AG09309 (cell line): Measurements from ENCODE around the gene CCDC81.
A peak's percentile ranks its signal among the peaks of the same experiment; 100 is the strongest.
"Not testable (repeated sequence)": the region's sequence is repeated elsewhere in the genome, so short reads cannot be mapped to it uniquely, and the experiment has no call there.

ENCODE experiments used
- DNase-seq: peaks from one replicate; pipeline ENCODE4 v3.0.0-alpha.2; 2010; ENCODE audit warnings: low read depth
- H3K4me3 ChIP-seq: 2 replicates; pipeline ENCODE4 v1.5.1; 2011; ENCODE audit warnings: mild to moderate bottlenecking, low read depth, low read length, moderate library complexity; ENCODE audit not compliant: control insufficient read depth
- TF ChIP-seq, protein P1 (sequence below): IDR thresholded peaks from 2 replicates; pipeline ENCODE4 v1.5.1; 2011; ENCODE audit warnings: mild to moderate bottlenecking, low read depth, low read length, inconsistent platforms; ENCODE audit not compliant: insufficient read depth, control insufficient read depth; ENCODE audit errors: missing control alignments

Gene CCDC81

DNA sequence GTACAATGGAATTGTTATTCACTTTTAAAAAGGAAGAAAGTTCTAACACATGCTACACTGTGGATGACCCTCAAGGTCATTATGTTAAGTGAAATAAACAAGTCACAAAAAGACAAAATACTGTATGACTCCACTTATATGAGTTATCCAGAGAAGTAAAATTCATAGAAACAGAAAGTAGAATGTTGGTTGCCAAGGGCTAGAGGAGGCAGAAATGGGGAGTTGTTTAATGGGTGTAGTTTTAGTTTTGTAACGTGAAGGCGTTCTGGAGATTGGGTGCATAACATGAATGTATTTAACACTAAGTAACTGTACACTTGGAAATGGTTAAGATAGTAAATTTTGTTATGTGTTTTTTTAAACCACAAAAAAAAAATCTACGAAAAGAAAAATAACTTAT, 43.8 kb downstream of the CCDC81 start:
- H3K4me3 ChIP-seq, result no peak overlapping the region
- no peak for DNase-seq
- TF ChIP-seq, protein P1, sequence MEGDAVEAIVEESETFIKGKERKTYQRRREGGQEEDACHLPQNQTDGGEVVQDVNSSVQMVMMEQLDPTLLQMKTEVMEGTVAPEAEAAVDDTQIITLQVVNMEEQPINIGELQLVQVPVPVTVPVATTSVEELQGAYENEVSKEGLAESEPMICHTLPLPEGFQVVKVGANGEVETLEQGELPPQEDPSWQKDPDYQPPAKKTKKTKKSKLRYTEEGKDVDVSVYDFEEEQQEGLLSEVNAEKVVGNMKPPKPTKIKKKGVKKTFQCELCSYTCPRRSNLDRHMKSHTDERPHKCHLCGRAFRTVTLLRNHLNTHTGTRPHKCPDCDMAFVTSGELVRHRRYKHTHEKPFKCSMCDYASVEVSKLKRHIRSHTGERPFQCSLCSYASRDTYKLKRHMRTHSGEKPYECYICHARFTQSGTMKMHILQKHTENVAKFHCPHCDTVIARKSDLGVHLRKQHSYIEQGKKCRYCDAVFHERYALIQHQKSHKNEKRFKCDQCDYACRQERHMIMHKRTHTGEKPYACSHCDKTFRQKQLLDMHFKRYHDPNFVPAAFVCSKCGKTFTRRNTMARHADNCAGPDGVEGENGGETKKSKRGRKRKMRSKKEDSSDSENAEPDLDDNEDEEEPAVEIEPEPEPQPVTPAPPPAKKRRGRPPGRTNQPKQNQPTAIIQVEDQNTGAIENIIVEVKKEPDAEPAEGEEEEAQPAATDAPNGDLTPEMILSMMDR, result no peak

DNA sequence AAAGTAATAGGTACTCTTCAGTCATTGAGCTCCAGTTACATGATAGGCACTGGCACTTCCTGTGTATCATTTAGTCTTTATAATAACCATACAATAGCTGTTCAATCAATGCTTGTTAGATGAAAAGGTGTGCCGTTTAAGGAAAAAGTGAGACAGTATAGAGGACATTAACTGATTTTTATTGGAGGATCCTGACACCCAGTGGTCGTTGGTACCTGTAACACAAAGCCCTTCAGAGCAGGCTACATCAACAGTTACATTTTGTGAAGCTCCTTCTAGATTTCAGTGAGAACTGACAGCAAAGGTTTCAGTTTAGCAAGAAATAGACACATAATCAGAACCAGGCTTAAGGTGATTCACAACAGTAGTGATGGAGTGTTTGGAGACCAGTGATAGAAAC, 44.2 kb downstream of the CCDC81 start:
- DNase-seq, result no peak
- H3K4me3 ChIP-seq, result no peak overlapping the region
- TF ChIP-seq, protein P1, result peak; percentile 22

DNA sequence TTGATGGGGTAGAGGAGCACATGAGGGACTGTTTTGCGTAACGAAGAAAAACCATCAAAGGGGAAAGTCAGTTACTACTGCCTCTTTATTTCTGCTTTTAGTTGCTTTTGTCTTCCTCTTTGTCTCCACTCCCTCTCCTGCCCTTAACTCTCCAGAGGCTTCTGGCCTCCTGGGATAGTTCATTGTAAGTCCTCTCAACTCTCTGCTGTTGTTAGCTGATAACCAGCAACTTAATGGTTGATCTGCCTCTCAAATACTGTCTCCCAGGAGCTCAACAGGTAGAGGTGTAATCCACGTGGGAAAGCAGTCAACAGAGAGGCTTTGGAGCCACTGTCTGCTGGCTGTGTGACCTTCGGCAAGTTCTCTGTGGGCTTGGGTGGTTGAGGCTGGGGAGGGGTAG, 47.3 kb downstream of the CCDC81 start:
- TF ChIP-seq, protein P1, result no peak
- DNase-seq, result no peak
- H3K4me3 ChIP-seq, result no peak overlapping the region

DNA sequence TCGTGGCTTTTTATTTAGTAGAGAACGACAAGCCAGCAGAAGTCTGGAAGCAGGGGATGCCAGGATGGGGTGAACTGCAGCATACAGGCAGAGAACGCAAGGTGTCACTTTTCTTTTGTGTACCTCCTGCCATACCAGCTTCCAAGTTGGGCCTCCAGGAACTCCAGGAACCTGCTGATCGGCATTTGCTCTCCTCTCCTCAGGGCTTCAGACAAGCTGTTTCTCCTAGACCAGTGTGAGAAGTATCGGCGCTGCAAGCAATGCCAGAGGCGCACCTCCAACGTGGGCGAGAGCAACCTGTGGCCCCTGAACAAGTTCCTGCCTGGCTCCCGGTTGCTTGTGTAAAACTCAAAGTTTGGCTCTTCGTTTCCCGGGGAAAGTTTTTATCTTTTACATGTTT, 47.7 kb downstream of the CCDC81 start:
- H3K4me3 ChIP-seq, result no peak overlapping the region
- TF ChIP-seq, protein P1, result no peak
- no peak for DNase-seq

DNA sequence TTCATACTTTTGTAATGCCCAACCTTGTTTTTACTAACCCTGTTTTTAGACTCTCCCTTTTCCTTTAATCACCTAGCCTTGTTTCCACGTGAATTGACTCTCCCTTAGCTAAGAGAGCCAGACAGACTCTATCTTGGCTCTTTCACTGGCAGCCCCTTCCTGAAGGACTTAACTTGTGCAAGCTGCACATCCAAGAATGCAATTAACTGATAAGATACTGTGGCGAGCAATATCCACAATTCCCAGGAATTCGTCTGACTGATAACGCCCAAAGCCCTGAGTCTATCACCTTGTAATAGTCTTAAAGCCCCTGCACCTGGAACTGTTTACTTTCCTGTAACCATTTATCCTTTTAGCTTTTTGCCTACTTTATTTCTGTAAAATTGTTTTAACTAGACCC, 48.8 kb downstream of the CCDC81 start:
- DNase-seq, H3K4me3 ChIP-seq: not testable (repeated sequence)

DNA sequence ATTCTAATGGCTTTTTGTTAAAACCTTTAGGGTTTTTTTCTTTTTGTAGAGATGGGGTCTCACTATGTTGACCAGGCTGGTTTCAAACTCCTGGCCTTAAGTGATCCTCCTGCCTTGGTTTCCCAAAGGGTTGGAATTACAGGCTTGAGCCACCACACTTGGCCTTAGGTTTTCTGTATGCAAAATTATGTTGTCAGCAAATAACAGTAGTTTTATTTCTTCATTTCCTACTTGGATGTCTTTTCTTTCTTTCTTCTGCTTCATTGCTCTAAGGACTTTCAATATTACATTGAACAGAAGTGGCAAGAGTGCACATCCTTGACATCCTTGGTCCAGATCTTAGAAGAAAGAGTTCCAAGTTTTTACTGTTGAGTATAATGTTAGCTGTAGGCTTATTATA, 52.8 kb downstream of the CCDC81 start:
- TF ChIP-seq, protein P1, result no peak
- no peak overlapping the region for H3K4me3 ChIP-seq
- no peak for DNase-seq

DNA sequence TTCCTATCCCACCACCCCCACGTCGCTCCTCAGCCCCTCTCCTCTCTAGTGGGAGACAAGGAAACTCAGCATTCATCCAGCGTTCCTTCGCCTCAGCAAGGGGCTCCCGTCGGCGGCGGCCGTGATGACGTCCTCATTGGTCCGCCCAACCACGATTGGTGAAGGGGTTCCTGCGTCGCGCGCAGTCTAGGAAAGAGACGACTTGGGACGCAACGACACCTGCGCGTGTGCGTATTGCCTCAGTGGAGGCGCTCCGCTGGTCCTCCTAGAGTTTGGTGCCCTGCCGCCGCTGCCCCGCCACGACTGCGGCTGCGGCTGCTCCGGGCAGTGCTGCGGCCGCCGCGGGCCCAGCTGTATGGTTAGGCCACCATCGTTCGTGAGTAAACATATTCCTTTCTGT, 56.6 kb downstream of the CCDC81 start:
- no peak overlapping the region for H3K4me3 ChIP-seq
- TF ChIP-seq, protein P1, result no peak
- no peak for DNase-seq

DNA sequence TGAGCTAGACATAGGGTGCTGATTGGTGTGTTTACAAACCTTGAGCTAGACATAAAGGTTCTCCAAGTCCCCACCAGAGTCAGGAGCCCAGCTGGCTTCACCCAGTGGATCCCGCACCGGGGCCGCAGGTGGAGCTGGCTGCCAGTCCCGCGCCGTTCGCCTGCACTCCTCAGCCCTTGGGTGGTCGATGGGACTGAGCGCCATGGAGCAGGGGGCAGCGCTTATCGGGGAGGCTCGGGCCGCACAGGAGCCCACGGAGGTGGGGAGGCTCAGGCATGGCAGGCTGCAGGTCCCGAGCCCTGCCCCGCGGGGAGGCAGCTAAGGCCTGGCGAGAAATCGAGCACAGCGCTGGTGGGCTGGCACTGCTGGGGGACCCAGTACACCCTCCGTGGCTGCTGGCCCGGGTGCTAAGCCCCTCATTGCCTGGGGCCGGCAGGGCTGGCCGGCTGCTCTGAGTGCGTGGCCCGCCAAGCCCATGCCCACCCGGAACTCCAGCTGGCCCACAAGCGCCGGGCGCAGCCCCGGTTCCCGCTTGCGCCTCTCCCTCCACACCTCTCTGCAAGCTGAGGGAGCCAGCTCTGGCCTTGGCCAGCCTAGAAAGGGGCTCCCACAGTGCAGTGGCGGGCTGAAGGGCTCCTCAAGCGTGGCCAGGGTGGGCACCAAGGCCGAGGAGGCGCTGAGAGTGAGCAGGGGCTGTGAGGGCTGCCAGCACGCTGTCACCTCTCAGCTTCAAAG, 58.8 kb downstream of the CCDC81 start:
- not testable (repeated sequence) for DNase-seq

More for the DNA sequence above, 58.8 kb downstream of the CCDC81 start:
- not testable (repeated sequence) for H3K4me3 ChIP-seq
